A673 (cell line): ENCODE measurements around the gene AATF. TPM values are rescaled to one million over a fixed set of nuclear protein-coding genes. Genes with fewer than 3 reads are reported as not detected.

Experiments
- BruUV-seq: library from RNA; stranded (reverse); fragments of 400-500 nt; replicated peaks from 2 replicates; lab custom pipeline; 2021; lab: Mats Ljungman, UMichigan
- CTCF ChIA-PET: fragments of 300-600 bp; sonication (Branson Sonifier 250); formaldehyde crosslinking; loops from one replicate; lab custom pipeline; 2022; ENCODE audit warnings: antibody characterized with exemption; lab: Charles Lee
- POLR2A ChIA-PET: fragments of 300-600 bp; sonication (Branson Sonifier 250); formaldehyde crosslinking; loops from one replicate; lab custom pipeline; 2022; ENCODE audit warnings: antibody characterized with exemption; ENCODE audit not compliant: low non-redundant PET; lab: Charles Lee
- DNase-seq: peaks from one replicate; pipeline ENCODE4 v3.0.0-alpha.2; 2015; ENCODE audit warnings: low spot score
- H3K27ac ChIP-seq: fragments of 200-600 bp; sonication (generic); 2 replicates; pipeline ENCODE4 v1.5.1; 2016; ENCODE audit warnings: mixed run types, low read depth, mild to moderate bottlenecking, mixed read lengths, antibody characterized with exemption, low read length; ENCODE audit not compliant: poor library complexity, severe bottlenecking
- H3K27me3 ChIP-seq: fragments of 200-600 bp; sonication (generic); replicated peaks from 2 replicates; pipeline ENCODE4 v1.6.1; 2017; ENCODE audit warnings: mixed run types, low read depth, mild to moderate bottlenecking, mixed read lengths, antibody characterized with exemption, low read length; ENCODE audit not compliant: insufficient read depth, poor library complexity
- H3K36me3 ChIP-seq: fragments of 200-600 bp; sonication (generic); 2 replicates; pipeline ENCODE4 v1.6.1; 2016; ENCODE audit warnings: mixed run types, mild to moderate bottlenecking, mixed read lengths, antibody characterized with exemption, low read length; ENCODE audit not compliant: insufficient read depth, poor library complexity, severe bottlenecking
- H3K4me1 ChIP-seq: fragments of 200-600 bp; sonication (generic); 2 replicates; pipeline ENCODE4 v1.6.1; 2017; ENCODE audit warnings: mixed run types, mild to moderate bottlenecking, mixed read lengths, antibody characterized with exemption, low read length; ENCODE audit not compliant: insufficient read depth, poor library complexity, severe bottlenecking
- H3K4me3 ChIP-seq: fragments of 200-600 bp; sonication (generic); 2 replicates; pipeline ENCODE4 v1.5.1; 2016; ENCODE audit warnings: low read depth, mixed run types, mild to moderate bottlenecking, mixed read lengths, low read length; ENCODE audit not compliant: poor library complexity, severe bottlenecking
- H3K9me3 ChIP-seq: fragments of 200-600 bp; sonication (generic); 2 replicates; pipeline ENCODE4 v1.6.1; 2016; ENCODE audit warnings: mixed run types, low read depth, mild to moderate bottlenecking, mixed read lengths, antibody characterized with exemption, low read length; ENCODE audit not compliant: poor library complexity, severe bottlenecking
- CTCF ChIP-seq: fragments of 300-800, 200-600 bp; sonication (generic); conservative IDR thresholded peaks from 2 replicates; pipeline ENCODE4 v1.5.1; 2017; ENCODE audit warnings: low read depth, mild to moderate bottlenecking, antibody characterized with exemption, low read length, moderate library complexity, mixed read lengths
- EZH2 ChIP-seq: fragments of 200-600 bp; sonication (generic); IDR thresholded peaks from 2 replicates; pipeline ENCODE4 v1.6.1; 2017; ENCODE audit warnings: borderline replicate concordance, low read depth, mild to moderate bottlenecking, mixed read lengths, antibody characterized with exemption, low read length; ENCODE audit not compliant: poor library complexity, severe bottlenecking
- intact Hi-C: fragments of 100-400 bp; cut with micrococcal nuclease; formaldehyde crosslinking; loops from one replicate; pipeline ENCODE4 v1.10.0; 2022; ENCODE audit not compliant: unreplicated experiment
- total RNA-seq: library from RNA; stranded (reverse); gene quantifications from 2 replicates; pipeline ENCODE4 v1.2.3, GENCODE V29; 2021

Gene AATF
- total RNA-seq, 1 experiment from 2014 or later: 51.3 TPM

- POLR2A ChIA-PET: no interaction called here
- peaks cover 5% of the 10 kb centered on the region for H3K36me3 ChIP-seq
- no peaks in the 10 kb centered on the region for H3K9me3 ChIP-seq
- no TSS peak for BruUV-seq
- intact Hi-C loops: no loop called here
- CTCF ChIA-PET: no interaction called here
- H3K27ac ChIP-seq: no peak overlapping the region
- no peaks in the 10 kb centered on the region for H3K27me3 ChIP-seq
- no peak overlapping the region for H3K4me3 ChIP-seq
- DNase-seq: no peak
- TF ChIP-seq EZH2: no peak
- no peak for TF ChIP-seq CTCF
- H3K4me1 ChIP-seq: peaks cover 17% of the 10 kb centered on the region
Observed at GRCh38 chr17:36971508-36971907, 22.8 kb downstream of the AATF start.

- DNase-seq: peak; percentile 3
- Histone ChIP-seq H3K36me3 (peaks cover 5% of the 10 kb centered on the region), H3K27me3 (no peaks in the 10 kb centered on the region), H3K9me3 (no peaks in the 10 kb centered on the region), H3K27ac (no peak overlapping the region), H3K4me3 (no peak overlapping the region), H3K4me1 (peaks cover 17% of the 10 kb centered on the region)
- POLR2A ChIA-PET: no interaction called here
- CTCF ChIA-PET: no interaction called here
- TF ChIP-seq CTCF (no peak), EZH2 (no peak)
- intact Hi-C loops: no loop called here
- BruUV-seq: no TSS peak
Observed at GRCh38 chr17:36972186-36972700, 23.5 kb downstream of the AATF start.

- peaks cover 17% of the 10 kb centered on the region for H3K4me1 ChIP-seq
- H3K27ac ChIP-seq: no peak overlapping the region
- H3K36me3 ChIP-seq: peaks cover 5% of the 10 kb centered on the region
- ChIA-PET POLR2A (no interaction called here), CTCF (no interaction called here)
- no peaks in the 10 kb centered on the region for H3K27me3 ChIP-seq
- H3K4me3 ChIP-seq: no peak overlapping the region
- H3K9me3 ChIP-seq: no peaks in the 10 kb centered on the region
- intact Hi-C loops: no loop called here
- no TSS peak for BruUV-seq
- no peak for TF ChIP-seq CTCF
- no peak for TF ChIP-seq EZH2
- DNase-seq: no peak
Observed at GRCh38 chr17:36972905-36973304, 24.2 kb downstream of the AATF start.
